IMR-90 (cell line): ENCODE data around the gene DPF3. TPM values are rescaled to one million over a fixed set of nuclear protein-coding genes. Genes with fewer than 3 reads are reported as not detected.

Experiments
- ATAC-seq: fragments of 200-7000 bp; cut with Tn5 transposase; 2 replicates; pipeline ENCODE4 v1.9.1; 2020; ENCODE audit warnings: low read depth, mild to moderate bottlenecking, moderate library complexity
- BruUV-seq: library from RNA; stranded (reverse); fragments of 400-500 nt; replicated peaks from 2 replicates; lab custom pipeline; 2021; lab: Mats Ljungman, UMichigan
- CTCF ChIA-PET: fragments of 300-600 bp; formaldehyde crosslinking; extraction: SDS; loops from one replicate; lab custom pipeline; 2021; ENCODE audit warnings: antibody characterized with exemption; lab: Yijun Ruan, JAX
- POLR2A ChIA-PET: fragments of 300-600 bp; sonication (Branson Sonifier 250); formaldehyde crosslinking; loops from one replicate; lab custom pipeline; 2022; ENCODE audit warnings: antibody characterized with exemption; ENCODE audit not compliant: unreplicated experiment; lab: Charles Lee
- DNase-seq: peaks from one replicate; pipeline ENCODE4 v3.0.0; 2013
- H2AFZ ChIP-seq: replicated peaks from 2 replicates; pipeline ENCODE3; 2013; ENCODE audit warnings: low read length, mild to moderate bottlenecking; ENCODE audit not compliant: poor library complexity
- H2AK5ac ChIP-seq: 2 replicates; pipeline ENCODE4 v1.6.1; 2013; ENCODE audit warnings: low read depth, low read length, inconsistent platforms
- H2AK9ac ChIP-seq: replicated peaks from 2 replicates; pipeline ENCODE3; 2013; ENCODE audit warnings: mild to moderate bottlenecking, low read depth, low read length, moderate library complexity; ENCODE audit not compliant: poor library complexity
- H2BK120ac ChIP-seq: 2 replicates; pipeline ENCODE4 v1.6.1; 2013; ENCODE audit warnings: low read depth, low read length, inconsistent platforms
- H2BK15ac ChIP-seq: 3 replicates; pipeline ENCODE4 v1.6.1; 2013; ENCODE audit warnings: low read depth, low read length, inconsistent platforms
- H2BK20ac ChIP-seq: 2 replicates; pipeline ENCODE4 v1.6.1; 2013; ENCODE audit warnings: low read depth, mild to moderate bottlenecking, inconsistent platforms, low read length, moderate library complexity
- H2BK5ac ChIP-seq: 2 replicates; pipeline ENCODE4 v1.6.1; 2013; ENCODE audit warnings: mild to moderate bottlenecking, low read depth, low read length, inconsistent platforms; ENCODE audit not compliant: poor library complexity, severe bottlenecking
- H3K14ac ChIP-seq: replicated peaks from 2 replicates; pipeline ENCODE4 v1.6.1; 2013; ENCODE audit warnings: low read depth, low read length, inconsistent platforms
- H3K18ac ChIP-seq: 2 replicates; pipeline ENCODE4 v1.6.1; 2013; ENCODE audit warnings: low read depth, low read length, control low read depth
- H3K23ac ChIP-seq: 2 replicates; pipeline ENCODE4 v1.6.1; 2013; ENCODE audit warnings: low read depth, low read length, inconsistent platforms
- H3K27ac ChIP-seq: 2 replicates; pipeline ENCODE4 v1.5.1; 2013; ENCODE audit warnings: mild to moderate bottlenecking, control low read depth, low read length; ENCODE audit not compliant: insufficient read depth
- H3K27me3 ChIP-seq: 2 replicates; pipeline ENCODE4 v1.6.1; 2013; ENCODE audit warnings: low read length; ENCODE audit not compliant: control insufficient read depth, insufficient read depth
- H3K36me3 ChIP-seq: 2 replicates; pipeline ENCODE4 v1.6.1; 2013; ENCODE audit warnings: low read length, mixed read lengths; ENCODE audit not compliant: control insufficient read depth, insufficient read depth
- H3K4ac ChIP-seq: 2 replicates; pipeline ENCODE4 v1.6.1; 2013; ENCODE audit warnings: low read depth, low read length, inconsistent platforms
- H3K4me1 ChIP-seq: 2 replicates; pipeline ENCODE4 v1.6.1; 2013; ENCODE audit warnings: low read length, mixed read lengths; ENCODE audit not compliant: control insufficient read depth, insufficient read depth
- H3K4me2 ChIP-seq: 2 replicates; pipeline ENCODE4 v1.6.1; 2013; ENCODE audit warnings: low read depth, mild to moderate bottlenecking, control low read depth, low read length, moderate library complexity
- H3K4me3 ChIP-seq: 2 replicates; pipeline ENCODE4 v1.5.1; 2013; ENCODE audit warnings: low read depth, mild to moderate bottlenecking, control low read depth, low read length, moderate library complexity; ENCODE audit not compliant: insufficient read depth
- H3K56ac ChIP-seq: 2 replicates; pipeline ENCODE4 v1.6.1; 2013; ENCODE audit warnings: low read length, inconsistent platforms; ENCODE audit not compliant: insufficient read depth; ENCODE audit errors: extremely low read depth
- H3K79me1 ChIP-seq, 2 experiments: 2 replicates each; pipeline ENCODE4 v1.6.1; 2013; ENCODE audit warnings: low read length in 2 of 2, inconsistent platforms in 1 of 2, low read depth in 1 of 2
- H3K9ac ChIP-seq: 2 replicates; pipeline ENCODE4 v1.6.1; 2013; ENCODE audit warnings: low read depth, low read length, control low read depth
- H3K9me1 ChIP-seq: 2 replicates; pipeline ENCODE4 v1.6.1; 2013; ENCODE audit warnings: low read length, inconsistent platforms; ENCODE audit not compliant: insufficient read depth
- H3K9me3 ChIP-seq: 2 replicates; pipeline ENCODE4 v1.6.1; 2013; ENCODE audit warnings: low read length; ENCODE audit not compliant: control insufficient read depth, insufficient read depth
- H4K20me1 ChIP-seq: 2 replicates; pipeline ENCODE4 v1.6.1; 2013; ENCODE audit warnings: low read length, inconsistent platforms; ENCODE audit not compliant: insufficient read depth
- H4K5ac ChIP-seq: 2 replicates; pipeline ENCODE4 v1.6.1; 2013; ENCODE audit warnings: mild to moderate bottlenecking, low read depth, low read length, control low read depth
- H4K8ac ChIP-seq, 2 experiments: 2 replicates each; pipeline ENCODE4 v1.6.1; 2013; ENCODE audit warnings: low read depth in 2 of 2, low read length in 2 of 2, control low read depth in 1 of 2, inconsistent platforms in 1 of 2
- H4K91ac ChIP-seq: 2 replicates; pipeline ENCODE4 v1.6.1; 2013; ENCODE audit warnings: low read depth, low read length, inconsistent platforms; ENCODE audit not compliant: insufficient read depth
- CEBPB ChIP-seq: IDR thresholded peaks from 2 replicates; pipeline ENCODE4 v1.6.1; 2012; ENCODE audit warnings: low read depth, low read length, improper control_type of control experiment
- ELK1 ChIP-seq: fragments of 150-350 bp; IDR thresholded peaks from 2 replicates; pipeline ENCODE4 v1.6.1; 2016; ENCODE audit warnings: low read depth, mild to moderate bottlenecking, low read length, moderate library complexity, borderline replicate concordance
- FOS ChIP-seq: fragments of 150-350 bp; IDR thresholded peaks from 2 replicates; pipeline ENCODE4 v1.6.1; 2016; ENCODE audit warnings: low read depth, low read length
- MAZ ChIP-seq: IDR thresholded peaks from 2 replicates; pipeline ENCODE4 v1.6.1; 2012; ENCODE audit warnings: low read depth, mild to moderate bottlenecking, low read length, improper control_type of control experiment, moderate library complexity, borderline replicate concordance
- MXI1 ChIP-seq: IDR thresholded peaks from 2 replicates; pipeline ENCODE4 v1.6.1; 2012; ENCODE audit warnings: low read depth, mild to moderate bottlenecking, low read length, moderate library complexity, borderline replicate concordance
- NFE2L2 ChIP-seq: fragments of 150-350 bp; IDR thresholded peaks from 2 replicates; pipeline ENCODE4 v1.6.1; 2016; ENCODE audit warnings: low read depth, mild to moderate bottlenecking, low read length
- RCOR1 ChIP-seq: IDR thresholded peaks from 2 replicates; pipeline ENCODE4 v1.6.1; 2012; ENCODE audit warnings: mild to moderate bottlenecking, low read length, improper control_type of control experiment; ENCODE audit not compliant: insufficient replicate concordance
- RFX5 ChIP-seq: IDR thresholded peaks from 2 replicates; pipeline ENCODE4 v1.8.0; 2012; ENCODE audit warnings: low read depth, mild to moderate bottlenecking, low read length, moderate library complexity
- WGBS, 2 experiments: methylation state at CpG; one replicate each; pipeline versions ENCODE4 v1.1.5 to v1.1.7; 2013; ENCODE audit warnings: missing lambda C conversion rate in 2 of 2; ENCODE audit not compliant: insufficient read length in 1 of 2; ENCODE audit errors: extremely low coverage in 2 of 2; 5-methylcytosine and 5-hydroxymethylcytosine counted together
- dilution Hi-C: fragments of 300-500 bp; cut with HindIII; formaldehyde crosslinking; loops from one replicate; pipeline ENCODE4 v1.14.3; 2018; ENCODE audit warnings: low sequenced_read_pairs; ENCODE audit not compliant: unreplicated experiment
- in situ Hi-C: fragments of 300-500 bp; cut with MboI; formaldehyde crosslinking; loops from 3 replicates; pipeline ENCODE4 v1.14.3; 2019; ENCODE audit warnings: low sequenced_read_pairs, inconsistent platforms, mixed read lengths
- intact Hi-C: fragments of 100-400 bp; cut with micrococcal nuclease; formaldehyde crosslinking; loops from 2 replicates; pipeline ENCODE4 v1.10.0; 2022
- polyA plus RNA-seq, 3 experiments: library from polyadenylated mRNA; depleted of rRNA; stranded (reverse); fragments of >200 nt; gene quantifications; 2 replicates each; pipeline ENCODE4 v1.2.3, GENCODE V29; 2012; ENCODE audit warnings: low replicate concordance in 1 of 3
- total RNA-seq: library from RNA; depleted of rRNA; stranded (reverse); fragments of >200 nt; gene quantifications from 2 replicates; pipeline ENCODE4 v1.2.3, GENCODE V29; 2012
- TF ChIP-seq, protein P1 (sequence below): fragments of 150-350 bp; IDR thresholded peaks from 2 replicates; pipeline ENCODE4 v1.6.1; 2017; ENCODE audit warnings: mild to moderate bottlenecking, antibody characterized with exemption, low read length, low read depth
- TF ChIP-seq, protein P2 (sequence below): conservative IDR thresholded peaks from 2 replicates; pipeline ENCODE4 v1.5.1; 2012; ENCODE audit warnings: mild to moderate bottlenecking, low read depth, low read length, improper control_type of control experiment

The DPF3 gene
- total and polyA plus RNA-seq, 2 of the 4 experiments (the other 2 are of a cell fraction): 30.5 to 32.8 TPM

- Histone ChIP-seq H2BK20ac (peak overlapping the region; percentile 98), H3K14ac (peak overlapping the region; percentile 97), H3K18ac (peak overlapping the region; percentile 99), H2BK15ac (peak overlapping the region; percentile 87), H3K9me1 (peaks cover 36% of the 10 kb centered on the region), H2AK5ac (peak overlapping the region; percentile 99), H3K27me3 (no peaks in the 10 kb centered on the region), H4K5ac (peak overlapping the region; percentile 99), H4K8ac (peak overlapping the region; percentile 93 to 100), H2AK9ac (peak overlapping the region; percentile 98), H2BK120ac (peak overlapping the region; percentile 100), H3K23ac (peak overlapping the region; percentile 94), H3K27ac (peak overlapping the region; percentile 91), H3K79me1 (peaks cover 0 to 33% of the 10 kb centered on the region in 2 experiments; a peak in 2 of 4 replicates), H3K9ac (peak overlapping the region; percentile 5), H3K4me1 (peaks cover 33% of the 10 kb centered on the region), H3K9me3 (no peaks in the 10 kb centered on the region), H3K36me3 (no peaks in the 10 kb centered on the region), H3K4ac (peak overlapping the region; percentile 100), H4K91ac (peak overlapping the region; percentile 100), H2BK5ac (peak overlapping the region; percentile 99), H4K20me1 (no peaks in the 10 kb centered on the region), H3K56ac (peak overlapping the region; percentile 96), H3K4me2 (peak overlapping the region; percentile 11), H3K4me3 (no peak overlapping the region), H2AFZ (peak overlapping the region; percentile 67)
- CTCF ChIA-PET: interaction anchor here (0.6 to 1.2 kb wide), 2 partner anchors 64 to 297 kb away, joined by 3 read pairs; no protein-coding TSS in a partner anchor
- DNase-seq (no peak), ATAC-seq (no peak)
- BruUV-seq: no TSS peak
- 0% methylated on average over 1 of the region's 12 CpGs; no CpG with 5 or more reads in 1 of the 2 experiments for WGBS, 2 experiments
- intact Hi-C loops: loop anchor here (5.0 kb wide), 2 partner anchors 87 to 283 kb away; partner anchors contain the start of gene DPF3
- dilution Hi-C loops: no loop called here
- POLR2A ChIA-PET: no interaction called here
- TF ChIP-seq MAZ: no peak
- no peak for TF ChIP-seq RFX5
- no peak for TF ChIP-seq CEBPB
- TF ChIP-seq, protein P1, sequence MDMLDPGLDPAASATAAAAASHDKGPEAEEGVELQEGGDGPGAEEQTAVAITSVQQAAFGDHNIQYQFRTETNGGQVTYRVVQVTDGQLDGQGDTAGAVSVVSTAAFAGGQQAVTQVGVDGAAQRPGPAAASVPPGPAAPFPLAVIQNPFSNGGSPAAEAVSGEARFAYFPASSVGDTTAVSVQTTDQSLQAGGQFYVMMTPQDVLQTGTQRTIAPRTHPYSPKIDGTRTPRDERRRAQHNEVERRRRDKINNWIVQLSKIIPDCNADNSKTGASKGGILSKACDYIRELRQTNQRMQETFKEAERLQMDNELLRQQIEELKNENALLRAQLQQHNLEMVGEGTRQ: no peak
- TF ChIP-seq ELK1: no peak
- TF ChIP-seq NFE2L2: no peak
- TF ChIP-seq, protein P2, sequence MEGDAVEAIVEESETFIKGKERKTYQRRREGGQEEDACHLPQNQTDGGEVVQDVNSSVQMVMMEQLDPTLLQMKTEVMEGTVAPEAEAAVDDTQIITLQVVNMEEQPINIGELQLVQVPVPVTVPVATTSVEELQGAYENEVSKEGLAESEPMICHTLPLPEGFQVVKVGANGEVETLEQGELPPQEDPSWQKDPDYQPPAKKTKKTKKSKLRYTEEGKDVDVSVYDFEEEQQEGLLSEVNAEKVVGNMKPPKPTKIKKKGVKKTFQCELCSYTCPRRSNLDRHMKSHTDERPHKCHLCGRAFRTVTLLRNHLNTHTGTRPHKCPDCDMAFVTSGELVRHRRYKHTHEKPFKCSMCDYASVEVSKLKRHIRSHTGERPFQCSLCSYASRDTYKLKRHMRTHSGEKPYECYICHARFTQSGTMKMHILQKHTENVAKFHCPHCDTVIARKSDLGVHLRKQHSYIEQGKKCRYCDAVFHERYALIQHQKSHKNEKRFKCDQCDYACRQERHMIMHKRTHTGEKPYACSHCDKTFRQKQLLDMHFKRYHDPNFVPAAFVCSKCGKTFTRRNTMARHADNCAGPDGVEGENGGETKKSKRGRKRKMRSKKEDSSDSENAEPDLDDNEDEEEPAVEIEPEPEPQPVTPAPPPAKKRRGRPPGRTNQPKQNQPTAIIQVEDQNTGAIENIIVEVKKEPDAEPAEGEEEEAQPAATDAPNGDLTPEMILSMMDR: no peak
- TF ChIP-seq FOS: no peak
- TF ChIP-seq MXI1: no peak
- no peak for TF ChIP-seq RCOR1
- in situ Hi-C loops: loop anchor here (10.0 kb wide), 1 partner anchor 85 kb away; no protein-coding TSS in a partner anchor
These were observed 284.5 kb downstream of the DPF3 start for GRCh38 chr14:72609205-72609916.
